Fibroblast of mammary gland (primary cell): ENCODE measurements around the gene PLCH1.
"Not testable (repeated sequence)": the region's sequence is repeated elsewhere in the genome, so short reads cannot be mapped to it uniquely, and the experiment has no call there.

Experiments
- DNase-seq: peaks from one replicate; pipeline ENCODE4 v3.0.0-alpha.2; 2010; ENCODE audit warnings: low read depth
- H3K4me3 ChIP-seq: 2 replicates; pipeline ENCODE4 v1.5.1; 2011; ENCODE audit warnings: low read depth, mild to moderate bottlenecking, low read length, moderate library complexity; ENCODE audit not compliant: control insufficient read depth
- TF ChIP-seq, protein P1 (sequence below): conservative IDR thresholded peaks from 2 replicates; pipeline ENCODE4 v1.5.1; 2011; ENCODE audit warnings: low read depth, low read length, inconsistent platforms; ENCODE audit not compliant: control insufficient read depth, insufficient read depth

The PLCH1 gene

DNA sequence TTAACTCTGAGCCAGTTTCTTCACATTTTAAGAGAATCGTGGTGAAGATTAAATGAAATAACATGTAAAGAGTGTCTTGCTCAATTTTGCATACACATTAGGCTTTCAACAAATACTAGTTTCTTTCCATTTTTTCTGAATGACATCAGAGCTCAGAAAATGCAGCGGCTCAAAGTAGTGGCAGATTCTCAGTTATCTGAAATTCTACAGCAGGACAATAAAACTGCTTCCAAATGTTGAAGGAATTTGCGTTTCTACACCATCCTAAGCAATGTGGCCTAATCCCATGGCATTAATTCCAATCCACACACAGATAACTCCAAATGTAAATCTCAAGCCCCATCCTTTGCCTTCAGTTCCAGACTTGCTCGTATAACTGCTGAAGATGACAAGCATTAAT, 115.8 kb downstream of the PLCH1 start:
- TF ChIP-seq, protein P1, sequence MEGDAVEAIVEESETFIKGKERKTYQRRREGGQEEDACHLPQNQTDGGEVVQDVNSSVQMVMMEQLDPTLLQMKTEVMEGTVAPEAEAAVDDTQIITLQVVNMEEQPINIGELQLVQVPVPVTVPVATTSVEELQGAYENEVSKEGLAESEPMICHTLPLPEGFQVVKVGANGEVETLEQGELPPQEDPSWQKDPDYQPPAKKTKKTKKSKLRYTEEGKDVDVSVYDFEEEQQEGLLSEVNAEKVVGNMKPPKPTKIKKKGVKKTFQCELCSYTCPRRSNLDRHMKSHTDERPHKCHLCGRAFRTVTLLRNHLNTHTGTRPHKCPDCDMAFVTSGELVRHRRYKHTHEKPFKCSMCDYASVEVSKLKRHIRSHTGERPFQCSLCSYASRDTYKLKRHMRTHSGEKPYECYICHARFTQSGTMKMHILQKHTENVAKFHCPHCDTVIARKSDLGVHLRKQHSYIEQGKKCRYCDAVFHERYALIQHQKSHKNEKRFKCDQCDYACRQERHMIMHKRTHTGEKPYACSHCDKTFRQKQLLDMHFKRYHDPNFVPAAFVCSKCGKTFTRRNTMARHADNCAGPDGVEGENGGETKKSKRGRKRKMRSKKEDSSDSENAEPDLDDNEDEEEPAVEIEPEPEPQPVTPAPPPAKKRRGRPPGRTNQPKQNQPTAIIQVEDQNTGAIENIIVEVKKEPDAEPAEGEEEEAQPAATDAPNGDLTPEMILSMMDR, result no peak
- DNase-seq, result no peak
- no peak overlapping the region for H3K4me3 ChIP-seq

DNA sequence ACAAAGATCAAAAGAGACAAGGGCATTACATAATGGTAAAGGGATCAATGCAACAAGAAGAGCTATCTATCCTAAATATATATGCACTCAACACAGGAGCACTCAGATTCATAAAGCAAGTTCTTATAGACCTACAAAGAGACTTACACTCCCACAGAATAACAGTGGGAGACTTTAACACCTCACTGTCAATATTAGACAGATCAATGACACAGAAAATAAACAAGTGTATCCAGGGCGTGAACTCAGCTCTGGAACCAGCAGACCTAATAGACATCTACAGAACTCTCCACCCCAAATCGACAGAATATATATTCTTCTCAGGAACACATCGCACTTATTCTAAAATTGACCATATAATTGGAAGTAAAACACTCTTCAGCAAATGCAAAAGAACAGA, 122.2 kb downstream of the PLCH1 start:
- H3K4me3 ChIP-seq, DNase-seq: not testable (repeated sequence)

GRCh38 chr3:155620552-155620951, 124.3 kb downstream of the PLCH1 start:
- not testable (repeated sequence) for DNase-seq

DNA sequence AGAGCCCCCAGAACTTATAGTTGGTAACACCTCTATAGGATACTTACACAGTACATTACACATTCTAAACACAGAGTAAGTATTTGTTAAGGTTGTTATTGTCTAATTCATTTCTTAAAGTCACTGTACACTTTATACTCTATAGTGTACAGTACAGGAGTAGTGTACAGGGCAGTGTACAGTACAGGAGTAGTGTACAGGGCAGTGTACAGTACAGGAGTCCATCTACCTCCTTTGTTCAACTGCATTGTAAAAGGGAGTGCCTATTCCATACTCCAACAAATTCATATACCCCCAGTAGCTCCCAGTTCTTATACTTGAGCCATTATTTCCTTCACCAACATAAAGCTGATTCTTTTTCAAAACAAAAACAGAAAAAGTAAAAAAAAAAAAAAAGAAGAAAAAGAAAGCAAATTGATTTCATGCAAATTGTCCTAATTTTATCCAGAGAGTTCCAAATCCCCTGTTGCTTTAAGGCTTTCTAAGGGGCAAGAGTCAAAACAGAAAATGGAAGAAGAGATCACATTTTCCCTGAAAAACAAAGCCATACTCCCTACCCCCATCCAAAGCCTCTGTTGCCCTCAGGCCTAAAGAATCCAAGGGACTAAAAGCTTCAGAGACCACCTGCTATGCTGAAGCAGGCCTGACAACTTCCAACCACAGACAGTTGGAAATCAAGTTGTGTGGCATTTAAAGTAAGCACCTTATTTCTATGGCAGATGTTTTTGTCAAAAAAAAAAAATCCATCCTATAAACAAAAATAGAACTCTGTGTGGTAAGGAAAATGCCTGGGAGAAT, 125.6 kb downstream of the PLCH1 start:
- TF ChIP-seq, protein P1, result no peak
- no peak for DNase-seq
- no peak overlapping the region for H3K4me3 ChIP-seq

More at GRCh38 chr3:155620552-155620951, 124.3 kb downstream of the PLCH1 start:
- H3K4me3 ChIP-seq, result not testable (repeated sequence)

GRCh38 chr3:155618543-155618942, 126.3 kb downstream of the PLCH1 start:
- H3K4me3 ChIP-seq, result no peak overlapping the region
- no peak for DNase-seq
- TF ChIP-seq, protein P1, result no peak

DNA sequence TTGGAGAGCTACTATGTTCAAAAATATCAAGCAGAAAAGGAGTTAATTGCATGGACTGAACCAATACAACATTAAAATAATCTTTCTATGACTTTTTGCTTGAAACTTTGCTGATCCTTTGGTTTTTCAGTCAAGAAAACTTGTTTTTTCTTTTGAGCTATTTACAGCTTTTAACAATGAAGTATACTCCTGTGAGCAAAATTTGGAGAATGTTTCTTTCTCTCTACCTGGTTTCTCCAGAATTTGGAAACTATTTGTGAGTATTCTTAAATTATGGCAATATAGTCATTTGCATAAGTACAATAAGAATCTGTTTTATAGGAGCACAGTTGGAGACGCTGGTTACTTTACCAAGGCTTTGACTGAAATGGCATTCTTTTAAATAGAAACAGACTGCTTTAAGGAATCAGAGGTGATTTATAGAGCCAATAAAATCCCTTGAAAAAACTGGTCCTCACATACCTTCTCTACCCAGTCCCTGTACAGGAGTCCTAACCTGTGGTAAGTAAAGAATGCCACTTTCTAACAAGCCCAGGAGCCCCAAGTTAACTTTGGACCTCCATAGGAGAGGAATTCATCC, 127.4 kb downstream of the PLCH1 start:
- TF ChIP-seq, protein P1, result no peak
- no peak for DNase-seq
- H3K4me3 ChIP-seq, result no peak overlapping the region

GRCh38 chr3:155615141-155615540, 129.7 kb downstream of the PLCH1 start:
- H3K4me3 ChIP-seq, DNase-seq: not testable (repeated sequence)

DNA sequence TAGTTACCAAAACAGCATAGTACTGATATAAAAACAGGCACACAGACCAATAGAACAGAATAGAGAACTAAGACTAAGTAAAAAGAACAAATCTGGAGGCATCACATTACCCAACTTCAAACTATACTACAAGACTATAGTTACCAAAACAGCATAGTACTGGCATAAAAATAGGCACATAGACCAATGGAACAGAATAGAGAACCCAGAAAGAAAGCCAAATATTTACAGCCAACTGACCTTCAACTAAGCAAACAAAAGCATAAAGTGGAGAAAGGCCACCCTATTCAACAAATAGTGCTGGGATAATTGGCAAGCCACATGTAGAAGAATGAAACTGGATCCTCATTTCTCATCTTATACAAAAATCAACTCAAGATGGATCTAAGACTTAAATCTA, 130.5 kb downstream of the PLCH1 start:
- DNase-seq, H3K4me3 ChIP-seq: not testable (repeated sequence)

- TF ChIP-seq, protein P1, result no peak
- no peak for DNase-seq
- H3K4me3 ChIP-seq, result no peak overlapping the region
Measured at GRCh38 chr3:155611456-155611855, 133.4 kb downstream of the PLCH1 start.
